HG02840 (cell line): ENCODE results near the gene POC5.
"Not testable (repeated sequence)": the region's sequence is repeated elsewhere in the genome, so short reads cannot be mapped to it uniquely, and the experiment has no call there.

Experiments used
- ATAC-seq: cut with Tn5 transposase; IDR thresholded peaks from one replicate; pipeline ENCODE4 v1.9.1; 2021; ENCODE audit warnings: mild to moderate bottlenecking, moderate library complexity, moderate number of reproducible peaks; ENCODE audit not compliant: unreplicated experiment, low FRiP score

POC5 gene, protein sequence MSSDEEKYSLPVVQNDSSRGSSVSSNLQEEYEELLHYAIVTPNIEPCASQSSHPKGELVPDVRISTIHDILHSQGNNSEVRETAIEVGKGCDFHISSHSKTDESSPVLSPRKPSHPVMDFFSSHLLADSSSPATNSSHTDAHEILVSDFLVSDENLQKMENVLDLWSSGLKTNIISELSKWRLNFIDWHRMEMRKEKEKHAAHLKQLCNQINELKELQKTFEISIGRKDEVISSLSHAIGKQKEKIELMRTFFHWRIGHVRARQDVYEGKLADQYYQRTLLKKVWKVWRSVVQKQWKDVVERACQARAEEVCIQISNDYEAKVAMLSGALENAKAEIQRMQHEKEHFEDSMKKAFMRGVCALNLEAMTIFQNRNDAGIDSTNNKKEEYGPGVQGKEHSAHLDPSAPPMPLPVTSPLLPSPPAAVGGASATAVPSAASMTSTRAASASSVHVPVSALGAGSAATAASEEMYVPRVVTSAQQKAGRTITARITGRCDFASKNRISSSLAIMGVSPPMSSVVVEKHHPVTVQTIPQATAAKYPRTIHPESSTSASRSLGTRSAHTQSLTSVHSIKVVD

DNA sequence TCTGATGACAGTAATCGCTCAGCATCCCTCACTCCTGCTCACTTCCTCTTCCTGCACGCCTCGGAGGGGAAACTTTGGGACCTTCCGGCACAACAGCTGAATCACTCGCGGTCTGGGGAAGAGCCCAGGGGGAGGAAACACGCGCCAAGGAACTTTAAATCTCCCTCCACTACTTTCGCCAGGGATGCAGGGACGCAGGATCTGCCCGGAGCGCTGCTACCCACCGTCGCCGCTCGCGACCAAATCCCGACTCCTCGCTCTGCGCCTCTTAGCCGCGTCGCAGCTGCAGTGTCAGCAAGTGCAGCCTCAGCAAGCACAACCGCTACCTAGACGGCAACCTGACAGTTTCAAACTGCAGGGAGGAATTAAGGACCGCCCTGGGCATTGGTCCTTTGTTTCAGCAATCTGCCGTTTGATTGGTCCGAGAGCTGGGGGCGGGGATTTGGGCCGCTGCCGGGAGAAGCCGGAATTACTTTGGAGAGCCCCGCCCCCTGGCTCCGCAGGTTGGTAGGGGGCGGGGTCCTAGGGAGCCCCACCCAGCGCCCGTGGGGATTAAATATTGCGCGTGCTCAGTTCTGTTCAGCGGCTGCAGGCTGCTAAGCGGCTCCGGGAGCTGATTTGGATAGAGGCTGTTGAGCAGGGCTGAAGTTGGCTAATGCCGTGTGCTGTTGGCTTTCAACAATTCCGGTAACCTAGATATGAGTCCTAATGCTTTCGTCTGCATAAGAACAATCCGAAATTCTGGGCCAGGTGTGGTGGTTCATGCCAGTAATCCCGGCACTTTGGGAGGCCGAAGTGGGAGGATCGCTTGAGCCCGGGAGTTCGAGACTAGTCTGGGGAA, at the start of gene POC5:
Gene POC5 (minus strand): TSS at position 356 of the 841 bp plus-strand sequence. CDS start 4,500 bp downstream, outside the sequence.
- peak; percentile 92 for ATAC-seq

GRCh38 chr5:75758116-75758515, 40.9 kb upstream of the POC5 start:
- ATAC-seq = no peak

- ATAC-seq = no peak
Measured at GRCh38 chr5:75756981-75757380, 39.7 kb upstream of the POC5 start.

DNA sequence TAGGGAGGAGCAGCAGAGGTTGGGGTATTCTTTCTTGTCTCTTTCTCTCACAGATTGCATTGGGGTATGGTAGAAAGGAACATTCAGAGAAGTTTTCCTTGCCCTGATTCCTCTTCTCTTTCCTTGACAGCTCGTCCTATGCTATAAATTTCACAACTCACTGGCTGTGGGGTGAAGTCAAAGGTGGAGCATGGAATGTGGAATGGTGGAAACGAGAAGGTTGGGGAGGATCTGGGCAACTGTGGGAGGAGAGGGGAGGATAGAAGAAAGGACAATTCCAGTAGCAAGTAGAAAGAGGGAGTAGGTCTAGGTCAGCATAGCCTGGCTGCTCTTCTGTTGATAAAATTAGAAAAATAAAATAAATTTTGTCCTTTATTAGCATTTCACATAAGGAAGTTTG, 39.0 kb upstream of the POC5 start:
- no peak for ATAC-seq

- ATAC-seq = no peak
Measured at GRCh38 chr5:75753182-75753581, 35.9 kb upstream of the POC5 start.

DNA sequence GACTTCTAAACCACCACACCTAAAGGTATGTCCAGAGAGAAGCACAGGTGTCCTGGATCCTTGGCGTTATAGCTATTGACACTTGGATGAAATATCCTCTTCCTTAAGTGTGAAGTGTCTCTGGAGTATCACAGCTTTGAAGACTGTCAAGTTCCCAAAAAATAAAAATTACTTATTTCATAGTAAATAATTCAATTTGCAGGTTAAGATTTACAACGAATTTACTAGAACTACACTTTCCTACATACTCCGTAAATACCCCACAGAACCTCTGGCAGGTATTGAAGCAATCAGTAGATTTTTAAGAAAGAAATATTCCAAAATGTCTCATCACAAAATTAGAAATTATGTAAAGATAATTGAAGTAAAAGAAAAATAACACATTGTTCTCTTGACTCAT, 27.1 kb upstream of the POC5 start:
- no peak for ATAC-seq

DNA sequence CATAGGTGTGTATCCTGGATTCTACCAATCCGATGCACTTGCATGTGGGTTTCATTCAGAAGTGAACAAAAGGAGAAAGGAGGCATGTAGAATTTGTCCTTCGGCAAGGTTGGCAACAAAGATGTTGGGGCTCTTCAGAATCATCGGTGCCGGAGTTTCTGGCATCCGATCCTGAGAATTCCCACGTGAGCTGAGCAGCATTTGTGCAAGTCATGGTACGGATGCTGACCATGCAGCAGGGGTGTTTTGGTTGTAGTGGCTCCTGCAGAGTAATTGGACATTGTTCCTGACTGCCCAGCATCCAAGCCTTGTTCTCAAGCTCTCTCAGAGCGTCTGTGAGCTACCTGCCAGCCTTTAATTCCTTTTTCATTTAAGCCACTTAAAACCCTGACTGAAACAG, 19.0 kb upstream of the POC5 start:
- ATAC-seq = no peak

DNA sequence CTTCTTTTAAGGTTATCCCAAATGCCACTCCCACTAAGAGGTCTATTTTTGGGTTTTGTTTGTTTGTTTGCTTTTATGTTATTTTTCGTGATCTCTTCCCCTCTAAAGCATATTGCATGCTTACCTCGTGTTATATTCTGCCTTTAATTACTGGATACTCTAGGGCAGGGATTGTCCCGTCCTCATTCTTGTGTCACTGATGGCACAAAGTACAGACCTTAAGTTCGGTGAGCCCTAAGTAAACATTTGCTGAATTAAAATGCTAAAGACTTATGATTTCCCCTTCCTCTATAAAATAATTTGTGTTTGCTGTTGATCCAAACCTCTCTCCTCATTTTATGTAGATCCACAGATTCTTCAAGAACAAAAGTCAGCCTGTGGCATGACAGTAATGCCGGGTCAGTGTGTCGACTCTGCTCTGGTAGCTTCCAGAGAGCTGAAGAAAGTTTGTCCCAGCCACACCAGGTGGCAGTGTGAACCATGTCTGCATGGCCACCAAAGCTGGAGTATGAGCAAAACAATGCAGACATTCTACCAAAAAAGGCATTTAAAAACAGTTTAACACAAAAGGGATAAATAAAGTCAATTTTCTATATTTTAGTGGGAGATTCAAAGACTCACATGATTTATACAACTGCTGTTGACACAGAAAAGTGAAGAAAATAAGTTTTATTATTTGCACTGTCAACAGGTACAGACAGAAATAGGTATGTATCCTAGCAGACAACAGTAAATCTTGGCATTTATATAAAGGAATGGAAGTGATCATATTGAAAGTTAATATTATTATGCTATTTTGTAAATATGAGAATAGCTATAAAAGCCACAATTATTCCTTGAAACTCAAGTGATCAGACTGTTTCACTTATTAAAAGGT, 17.9 kb upstream of the POC5 start:
- no peak for ATAC-seq

GRCh38 chr5:75733767-75734166, 16.5 kb upstream of the POC5 start:
- no peak for ATAC-seq

- ATAC-seq = not testable (repeated sequence)
Measured at GRCh38 chr5:75731515-75731914, 14.3 kb upstream of the POC5 start.

DNA sequence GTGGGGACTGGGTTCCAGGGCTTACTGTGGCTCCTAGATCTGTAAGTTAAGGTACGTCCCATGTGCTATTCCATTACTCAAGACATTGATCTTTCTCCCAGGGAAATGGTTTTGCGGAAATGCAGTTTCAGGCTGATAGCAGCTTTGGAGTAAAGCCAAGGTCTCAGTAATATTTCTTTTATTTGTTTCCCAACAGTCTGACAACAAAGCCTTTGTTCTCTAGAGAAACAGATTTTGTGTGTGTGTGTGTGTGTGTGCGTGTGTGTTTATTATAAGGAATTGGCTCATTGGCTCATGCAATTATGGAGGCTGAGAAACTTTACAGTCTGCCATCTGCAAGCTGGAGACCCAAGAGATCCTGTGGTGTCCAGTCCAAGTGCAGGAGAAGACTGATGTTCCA, 12.1 kb upstream of the POC5 start:
- no peak for ATAC-seq

DNA sequence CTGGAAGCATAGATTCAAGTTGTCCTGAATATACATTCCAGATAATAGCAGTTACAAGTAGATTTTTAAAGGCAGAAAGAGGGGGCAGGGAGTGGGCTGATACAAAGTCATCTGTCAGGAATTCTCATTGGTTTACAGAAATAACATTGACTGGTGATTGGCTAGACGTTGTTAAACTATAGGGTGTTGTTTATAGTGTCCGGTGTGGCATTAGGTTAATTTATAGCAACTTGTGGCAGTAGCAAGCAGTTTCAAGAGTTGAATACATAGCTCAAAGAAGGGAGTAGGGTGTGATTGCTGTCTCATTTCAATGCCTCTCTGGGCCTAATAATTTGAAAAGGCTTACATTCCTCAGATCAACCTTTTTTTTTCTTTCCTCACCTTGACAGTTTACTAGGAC, 10.7 kb upstream of the POC5 start:
- no peak for ATAC-seq

- not testable (repeated sequence) for ATAC-seq
Measured at GRCh38 chr5:75726224-75726623, 9.0 kb upstream of the POC5 start.

DNA sequence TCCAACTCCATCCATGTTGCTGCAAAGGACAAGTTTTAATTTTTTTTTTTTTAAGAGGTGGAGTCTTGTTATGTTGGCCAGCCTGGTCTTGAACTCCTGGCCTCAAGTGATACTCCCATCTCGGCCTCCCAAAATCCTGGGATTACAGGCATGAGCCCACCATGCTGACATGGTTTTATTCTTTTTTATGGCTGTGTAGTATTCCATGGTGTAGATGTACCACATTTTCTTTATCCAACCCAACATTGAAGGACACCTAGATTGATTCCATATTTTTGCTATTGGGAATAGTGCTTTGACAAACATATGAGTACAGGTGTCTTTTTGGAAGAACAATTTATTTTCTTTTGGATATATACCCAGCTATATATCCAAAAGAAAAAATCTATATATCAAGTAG, 6.1 kb upstream of the POC5 start:
- no peak for ATAC-seq

GRCh38 chr5:75721573-75721972, 4.3 kb upstream of the POC5 start:
- ATAC-seq = no peak

GRCh38 chr5:75720882-75721281, 3.6 kb upstream of the POC5 start:
- no peak for ATAC-seq

GRCh38 chr5:75716715-75717081, 539 bp downstream of the POC5 start:
- peak; percentile 14 for ATAC-seq

GRCh38 chr5:75712091-75712490, 5.1 kb downstream of the POC5 start:
- ATAC-seq = no peak

DNA sequence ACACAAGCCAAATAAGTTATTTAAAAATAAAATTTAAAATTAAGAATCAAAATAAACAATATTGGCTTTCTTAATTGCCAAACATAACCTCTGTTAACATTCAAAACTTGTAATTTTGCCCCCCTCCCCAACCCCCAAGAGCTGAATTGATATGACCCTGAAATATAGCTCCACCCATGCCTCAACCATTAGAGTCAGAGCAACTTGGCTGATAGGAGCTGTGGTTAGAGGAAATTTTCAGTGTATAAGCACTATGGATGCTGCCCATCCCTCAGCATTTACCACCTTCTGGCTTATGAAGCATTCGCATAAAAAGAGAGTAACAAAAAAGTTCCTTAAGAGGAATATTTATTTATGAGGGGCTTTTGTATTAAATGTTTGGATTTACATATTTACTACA, 6.1 kb downstream of the POC5 start:
- ATAC-seq = no peak

DNA sequence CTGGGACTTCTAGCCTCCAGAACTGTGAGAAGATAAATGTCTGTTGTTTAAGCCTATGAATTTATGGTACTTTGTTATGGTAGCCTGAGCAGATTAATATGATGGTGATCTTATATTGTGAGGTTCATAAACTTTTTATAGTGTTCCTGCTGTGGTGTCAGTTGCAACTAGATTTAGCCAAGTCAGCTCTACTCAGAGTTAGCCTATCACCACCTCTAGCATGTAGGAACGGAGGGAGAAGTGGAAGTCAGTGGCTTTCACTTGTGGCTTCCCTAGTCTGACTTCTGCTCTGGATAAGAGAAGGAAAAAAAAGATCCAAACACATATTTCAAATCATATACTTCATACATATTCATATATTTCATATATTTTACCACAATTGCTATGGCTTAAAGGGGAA, 6.6 kb downstream of the POC5 start:
- no peak for ATAC-seq
